Panc1 (cell line): Measurements from ENCODE around the gene KAT7.

Source experiments
- CTCF ChIP-seq: fragments of 450-650 bp; IDR thresholded peaks from 2 replicates; pipeline ENCODE4 v1.5.1; 2017; ENCODE audit warnings: mild to moderate bottlenecking
- SIN3A ChIP-seq: IDR thresholded peaks from 2 replicates; pipeline ENCODE4 v1.6.1; 2012; ENCODE audit warnings: low read depth, mild to moderate bottlenecking, low read length, moderate library complexity, borderline replicate concordance; ENCODE audit not compliant: insufficient read depth
- TCF7L2 ChIP-seq: IDR thresholded peaks from 2 replicates; pipeline ENCODE4 v1.6.1; 2011; ENCODE audit warnings: mild to moderate bottlenecking, low read depth, low read length, inconsistent platforms

GRCh38 chr17:49746791-49747490, 41.5 kb upstream of the KAT7 start:
- no peak for TF ChIP-seq CTCF
- no peak for TF ChIP-seq TCF7L2
- TF ChIP-seq SIN3A, result no peak
